Gastrocnemius medialis (tissue), 4 donors: ENCODE results near the gene PIP5K1C.

Experiments used
- CTCF ChIP-seq, 5 experiments: fragments of 450-650 bp in 3 of 5; fragments of 200-600 bp in 2 of 5; sonication (generic) in 2 of 5; IDR thresholded peaks in 4 of 5; conservative IDR thresholded peaks in 1 of 5; 1 replicate in 4 of 5; 2 replicates in 1 of 5; pipeline ENCODE4 v1.5.1; 2016 to 2019; ENCODE audit warnings: antibody characterized with exemption in 5 of 5, mild to moderate bottlenecking in 3 of 5, moderate library complexity in 3 of 5
- POLR2A ChIP-seq, 2 donors: fragments of 450-650 bp; IDR thresholded peaks; one replicate each; pipeline ENCODE4 v1.6.1; 2017; ENCODE audit warnings: antibody characterized with exemption in 2 of 2, mild to moderate bottlenecking in 2 of 2, moderate library complexity in 2 of 2

DNA sequence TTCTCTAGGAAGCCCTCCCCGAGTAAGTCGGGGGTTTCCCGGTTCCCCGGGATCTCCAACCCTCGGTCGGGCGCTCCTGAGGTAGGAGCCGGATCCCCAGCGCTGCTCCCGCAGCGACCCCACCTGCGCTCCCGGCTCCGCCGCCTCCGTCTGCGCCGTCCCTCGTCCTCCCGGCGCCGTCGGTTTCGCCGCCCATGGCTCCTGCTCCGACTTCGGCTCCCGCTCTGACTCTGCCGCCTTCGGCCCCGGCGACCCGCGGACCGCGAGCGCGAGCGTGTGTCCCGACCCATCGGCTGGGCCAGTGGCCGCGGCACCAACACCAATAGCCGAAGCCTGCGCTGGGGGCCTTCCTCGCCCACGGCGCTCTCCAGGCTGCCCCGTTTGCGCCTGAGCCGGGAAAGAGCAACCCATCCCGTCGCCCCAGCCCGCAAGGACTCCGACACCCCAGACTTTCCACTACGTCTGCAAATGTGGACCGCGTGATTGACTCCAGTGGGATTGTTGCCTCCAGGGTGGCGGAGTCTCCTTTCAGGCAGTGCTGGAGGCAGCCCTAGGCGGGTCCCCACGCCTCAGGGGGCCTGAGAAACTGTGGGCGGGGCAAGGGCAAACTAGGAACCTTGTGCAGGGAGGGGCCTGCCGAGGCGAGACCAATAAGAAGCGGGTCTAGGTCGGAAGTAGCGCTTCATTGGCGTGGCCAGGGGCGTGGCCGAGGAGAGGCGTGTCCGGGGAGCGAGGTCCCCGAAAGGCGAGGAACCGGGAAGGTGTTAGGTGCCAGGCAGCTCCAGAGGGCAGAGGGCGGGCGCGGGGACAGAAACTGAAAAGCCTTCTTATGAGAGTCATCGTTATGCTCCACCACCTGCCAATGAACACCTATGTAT is 73.6 kb downstream of the PIP5K1C start, which contains the start of gene CACTIN:
- TF ChIP-seq CTCF (IDR thresholded peaks at IDR 0.05 in 4 of 5, conservative IDR thresholded peaks at IDR 0.05 in 1 of 5) (peak in 1 of 5 experiments; percentile 52), POLR2A (IDR thresholded peaks at IDR 0.05) (peak; percentile 81 to 85)
